Ramos (cell line): ENCODE measurements around the gene ANKS1B.
"Not testable (repeated sequence)": the region's sequence is repeated elsewhere in the genome, so short reads cannot be mapped to it uniquely, and the experiment has no call there.

Experiments used
- in situ Hi-C: fragments of 300-500 bp; cut with MboI; formaldehyde crosslinking; loops from one replicate; pipeline ENCODE4 v1.14.3; 2022; ENCODE audit warnings: low sequenced_read_pairs; ENCODE audit not compliant: unreplicated experiment

Gene ANKS1B

DNA sequence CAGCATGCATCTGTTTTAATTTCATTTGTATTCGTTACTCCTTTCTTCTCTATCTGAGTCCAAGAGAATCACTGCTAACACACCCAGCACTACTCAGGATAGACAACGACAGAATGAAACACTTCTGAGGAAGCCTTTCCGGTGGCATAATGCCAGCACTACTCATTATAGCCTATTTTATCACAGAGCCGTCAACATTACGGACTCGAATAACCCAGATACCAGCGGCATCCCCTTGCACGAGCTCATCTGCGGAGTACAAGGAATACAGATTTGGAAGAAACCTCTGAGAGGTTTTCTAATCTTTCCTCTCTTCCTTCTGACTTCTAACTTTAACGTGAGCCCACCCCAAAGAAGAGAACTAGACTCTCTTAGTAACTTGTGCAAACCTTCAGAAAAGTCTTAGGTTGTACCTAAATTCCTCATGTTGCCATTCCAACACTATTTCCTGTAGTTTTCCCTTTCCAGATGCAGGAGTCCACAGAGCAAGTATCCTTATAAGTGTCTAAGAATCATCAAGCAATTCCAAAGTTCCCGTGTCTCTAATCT lies 1091.5 kb downstream of the ANKS1B start:
- in situ Hi-C loops = no loop called here

GRCh38 chr12:98885778-98886177 lies 1099.0 kb downstream of the ANKS1B start:
- in situ Hi-C loops = no loop called here

GRCh38 chr12:98883231-98883630 lies 1101.5 kb downstream of the ANKS1B start:
- in situ Hi-C loops = no loop called here

DNA sequence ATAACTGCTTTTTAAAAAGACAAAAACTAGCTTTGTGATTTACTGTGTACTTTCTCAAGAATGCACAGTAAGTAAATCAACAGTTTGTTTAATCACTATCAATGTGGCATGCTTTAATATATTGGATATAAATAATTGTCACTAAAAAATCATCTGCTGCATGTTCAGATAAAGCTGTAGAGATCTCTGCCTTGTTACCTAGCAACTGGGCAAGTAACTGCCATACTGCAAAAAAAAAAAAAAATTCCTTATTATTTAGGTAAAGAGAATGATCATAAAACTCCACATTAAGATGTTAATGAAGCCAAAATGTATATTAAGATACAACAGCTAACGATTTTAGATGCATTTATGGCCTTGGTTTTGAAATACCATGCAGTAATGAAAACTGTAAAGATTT lies 1102.2 kb downstream of the ANKS1B start:
- in situ Hi-C loops = no loop called here

- in situ Hi-C loops = no loop called here
Measured at GRCh38 chr12:98873776-98874175, 1111.0 kb downstream of the ANKS1B start.

DNA sequence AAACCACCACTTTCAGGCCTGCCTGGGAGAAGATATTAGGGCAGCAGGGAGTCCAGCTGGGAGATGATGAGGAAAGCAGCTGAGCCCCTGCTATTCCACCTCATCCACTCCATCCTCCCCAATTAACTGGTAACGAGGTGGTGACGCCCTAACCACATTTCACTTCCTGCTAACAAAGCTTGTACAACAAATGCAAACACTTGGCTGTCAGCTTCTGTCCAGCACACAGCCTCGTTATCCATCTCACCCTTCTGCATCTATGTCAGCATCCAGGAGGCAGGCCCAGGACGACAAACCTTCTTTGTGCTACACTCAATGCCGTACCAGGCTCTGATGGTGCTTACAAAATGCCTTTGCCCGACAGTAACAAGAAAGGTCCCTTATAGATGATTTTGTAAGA lies 1114.2 kb downstream of the ANKS1B start:
- in situ Hi-C loops = no loop called here

- in situ Hi-C loops = no loop called here
Measured at GRCh38 chr12:98869886-98870503, 1114.7 kb downstream of the ANKS1B start.

GRCh38 chr12:98868538-98868937 lies 1116.2 kb downstream of the ANKS1B start:
- in situ Hi-C loops = no loop called here

DNA sequence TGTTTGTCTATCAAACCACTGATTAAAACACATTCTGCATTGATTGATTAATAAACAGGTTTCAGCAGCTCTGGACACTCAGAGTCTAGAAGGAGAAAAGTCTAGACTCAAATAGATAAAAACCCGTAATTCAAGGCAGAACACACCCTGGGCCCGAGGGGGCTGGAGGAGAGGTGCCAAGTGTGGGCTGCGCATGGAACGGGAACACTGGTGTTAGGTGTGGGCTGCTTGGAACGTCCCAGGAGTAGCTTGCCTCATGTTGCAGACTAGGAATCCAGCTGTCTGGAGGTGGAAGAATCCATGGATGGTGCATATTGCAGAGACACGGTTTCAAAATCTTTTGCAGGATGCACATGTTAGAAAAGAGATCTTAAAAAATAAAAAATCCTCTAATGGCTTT lies 1116.7 kb downstream of the ANKS1B start:
- in situ Hi-C loops = no loop called here

DNA sequence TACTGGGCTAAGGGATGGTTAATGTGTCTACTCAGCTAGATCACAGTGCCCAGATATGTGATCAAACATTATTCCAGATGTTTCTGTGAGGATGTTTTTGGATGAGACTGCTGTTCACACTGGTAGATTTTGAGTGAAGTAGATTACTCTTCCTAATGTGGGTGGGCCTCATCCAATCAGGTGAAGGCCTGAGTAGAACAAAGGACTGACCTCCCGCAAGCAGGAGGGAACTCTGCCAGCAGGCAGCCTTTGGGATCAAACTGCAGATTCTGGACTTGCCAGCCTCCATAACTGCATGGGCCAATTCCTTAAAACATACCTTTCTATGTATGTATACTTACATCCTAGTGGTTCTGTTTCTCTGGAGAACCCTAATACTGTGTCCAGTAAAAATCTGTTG lies 1120.4 kb downstream of the ANKS1B start:
- in situ Hi-C loops = no loop called here

GRCh38 chr12:98863167-98863566 lies 1121.6 kb downstream of the ANKS1B start:
- in situ Hi-C loops = no loop called here

DNA sequence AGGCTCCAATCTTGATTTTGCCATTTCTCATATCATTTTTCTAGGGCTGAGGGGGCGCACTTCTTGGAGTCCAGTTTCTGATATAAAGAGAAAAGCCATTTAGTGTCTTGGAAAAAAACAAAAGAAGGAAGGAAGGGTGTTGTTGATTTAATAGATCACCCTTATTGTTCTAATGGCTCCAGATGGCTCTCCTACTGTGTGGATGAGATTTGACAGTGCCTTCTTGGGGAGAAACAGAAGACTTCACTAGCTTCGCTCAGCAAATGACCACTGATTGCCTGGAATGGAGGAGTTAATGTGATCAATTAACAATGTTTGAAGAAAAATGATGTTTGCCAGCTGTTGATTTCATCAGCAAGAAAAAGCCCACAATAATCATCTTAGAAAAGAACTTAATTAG lies 1123.5 kb downstream of the ANKS1B start:
- in situ Hi-C loops = no loop called here

- in situ Hi-C loops = no loop called here
Measured at GRCh38 chr12:98856897-98857540, 1127.7 kb downstream of the ANKS1B start.

DNA sequence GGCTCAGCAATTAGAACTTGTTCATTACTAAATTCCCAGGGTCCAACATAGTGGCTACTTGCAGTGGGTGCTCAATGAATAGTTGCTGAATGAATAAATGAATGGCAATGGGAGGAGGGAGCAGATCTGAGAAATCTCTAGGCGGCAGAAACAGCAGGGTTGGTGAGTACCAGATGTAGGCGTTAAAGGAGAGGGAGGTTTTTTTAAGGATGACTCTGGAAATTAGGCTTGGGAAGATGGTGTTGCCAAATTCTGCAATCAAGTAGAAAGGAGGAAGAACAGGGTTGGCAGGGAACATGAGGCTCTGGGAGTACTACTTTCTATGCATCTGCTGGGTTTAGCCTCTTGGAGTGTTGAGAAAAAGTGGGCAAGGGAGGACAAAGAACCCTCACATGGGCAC lies 1132.6 kb downstream of the ANKS1B start:
- in situ Hi-C loops = no loop called here

DNA sequence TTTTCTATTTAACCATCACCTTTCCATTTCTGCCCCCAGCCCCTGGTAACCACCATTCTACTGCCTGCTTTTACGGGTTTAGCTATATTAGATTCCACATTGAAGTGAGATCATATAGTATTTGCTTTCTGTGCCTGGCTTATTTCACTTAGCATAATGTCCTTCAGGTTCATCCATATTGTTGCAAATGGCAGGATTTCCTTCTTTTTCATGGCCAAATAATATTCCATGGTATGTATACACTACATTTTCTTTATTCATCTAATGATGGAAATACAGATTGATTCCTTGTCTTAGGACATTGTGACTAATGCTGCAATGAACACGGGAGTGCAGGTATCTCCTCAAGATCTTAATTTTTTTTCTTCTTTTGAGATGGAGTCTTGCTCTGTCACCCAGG lies 1137.5 kb downstream of the ANKS1B start:
- in situ Hi-C loops = no loop called here

- in situ Hi-C loops = no loop called here
Measured at GRCh38 chr12:98845957-98846356, 1138.8 kb downstream of the ANKS1B start.

GRCh38 chr12:98840325-98840724 lies 1144.4 kb downstream of the ANKS1B start:
- in situ Hi-C loops = no loop called here

GRCh38 chr12:98838231-98838647 lies 1146.5 kb downstream of the ANKS1B start:
- in situ Hi-C loops = no loop called here

DNA sequence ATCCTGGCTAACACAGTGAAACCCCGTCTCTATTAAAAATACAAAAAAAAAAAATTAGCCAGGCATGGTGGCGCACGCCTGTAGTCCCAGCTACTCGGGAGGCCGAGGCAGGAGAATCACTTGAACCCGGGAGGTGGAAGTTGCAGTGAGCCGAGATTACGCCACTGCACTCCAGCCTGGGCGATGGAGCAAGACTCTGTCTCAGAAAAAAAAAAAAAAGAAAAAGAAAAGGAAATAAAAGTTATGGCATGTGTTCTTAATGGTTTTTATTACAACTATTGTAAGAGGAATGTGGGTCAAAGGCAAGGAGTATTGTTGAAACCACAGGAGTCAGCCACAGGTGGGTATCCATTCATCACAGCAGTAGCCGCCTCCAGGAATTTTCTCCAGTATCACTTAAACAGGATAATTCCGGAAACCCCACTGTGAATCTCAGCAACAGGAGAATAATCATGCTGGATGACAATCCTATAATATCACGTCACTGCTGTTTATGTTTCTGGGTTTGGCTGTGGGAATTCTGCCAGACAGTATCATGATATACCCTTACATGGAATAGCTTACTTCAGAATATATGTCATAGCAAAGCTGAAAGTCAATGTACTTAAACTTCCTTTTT lies 1147.5 kb downstream of the ANKS1B start:
- in situ Hi-C loops = not testable (repeated sequence)

DNA sequence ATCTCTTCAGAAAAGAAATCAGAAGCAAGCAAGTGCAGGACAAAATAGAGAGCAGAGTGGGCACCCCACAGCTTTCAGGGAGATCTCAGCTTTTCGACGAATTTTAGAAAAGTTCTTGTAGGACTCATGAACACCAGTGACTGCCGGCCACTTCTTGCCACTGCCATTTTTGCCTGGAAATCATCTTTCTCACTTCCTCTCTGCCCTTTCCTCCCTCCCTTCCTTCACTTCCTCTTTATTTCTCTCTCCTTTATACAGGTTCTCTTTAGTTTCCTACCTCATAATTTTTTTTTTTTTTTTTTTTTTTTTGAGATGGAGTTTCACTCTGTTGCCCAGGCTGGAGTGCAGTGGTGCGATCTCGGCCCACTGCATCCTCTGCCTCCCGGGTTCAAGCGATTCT lies 1154.1 kb downstream of the ANKS1B start:
- in situ Hi-C loops = no loop called here

DNA sequence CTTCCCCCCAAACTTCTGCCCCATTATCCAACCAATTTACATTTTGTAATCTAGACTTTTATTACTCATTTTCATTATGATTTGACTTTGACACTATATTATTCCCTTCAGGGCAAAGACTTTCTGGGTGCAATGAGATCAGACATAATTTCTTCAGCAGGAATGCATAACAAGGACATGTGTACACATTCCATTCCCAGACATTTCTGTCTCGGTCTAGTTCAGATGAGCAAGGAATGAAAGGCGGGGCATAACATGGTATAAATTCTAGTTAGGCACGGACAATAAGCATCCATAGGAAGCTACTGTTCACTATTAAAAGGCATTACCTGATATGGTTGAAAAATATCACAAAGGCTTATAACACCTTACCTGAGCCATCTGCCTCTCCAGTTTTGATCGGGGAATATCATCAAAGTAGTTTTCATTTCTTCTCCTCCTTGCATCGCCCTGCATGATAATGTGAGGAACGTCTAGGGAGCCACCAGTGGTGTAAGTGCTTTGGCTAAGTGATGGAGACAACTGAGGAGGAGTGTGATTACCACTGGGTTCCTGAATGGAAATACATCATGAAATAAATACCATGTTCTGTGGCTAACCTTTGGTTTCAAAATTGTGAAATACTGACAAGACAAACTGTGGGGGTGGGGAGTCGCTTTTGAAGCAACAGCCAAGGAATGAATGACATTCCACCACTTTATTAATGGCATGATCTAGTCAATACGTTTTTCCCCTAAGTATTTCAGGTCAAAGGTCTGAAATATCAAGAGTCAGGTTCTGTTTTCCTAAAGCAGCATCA lies 1155.7 kb downstream of the ANKS1B start:
- in situ Hi-C loops = no loop called here
